Epithelial cell of esophagus (primary cell): ENCODE measurements around the gene CC2D2A.
A peak's percentile ranks its signal among the peaks of the same experiment; 100 is the strongest.

Source experiments
- DNase-seq: peaks from one replicate; pipeline ENCODE4 v3.0.0; 2010; ENCODE audit warnings: low read depth
- H3K4me3 ChIP-seq: 2 replicates; pipeline ENCODE4 v1.5.1; 2011; ENCODE audit warnings: mild to moderate bottlenecking, low read length, control low read depth
- TF ChIP-seq, protein P1 (sequence below): IDR thresholded peaks from 2 replicates; pipeline ENCODE4 v1.5.1; 2011; ENCODE audit warnings: low read depth, mild to moderate bottlenecking, low read length, control low read depth, inconsistent platforms; ENCODE audit not compliant: insufficient read depth; ENCODE audit errors: missing control alignments

The CC2D2A gene

DNA sequence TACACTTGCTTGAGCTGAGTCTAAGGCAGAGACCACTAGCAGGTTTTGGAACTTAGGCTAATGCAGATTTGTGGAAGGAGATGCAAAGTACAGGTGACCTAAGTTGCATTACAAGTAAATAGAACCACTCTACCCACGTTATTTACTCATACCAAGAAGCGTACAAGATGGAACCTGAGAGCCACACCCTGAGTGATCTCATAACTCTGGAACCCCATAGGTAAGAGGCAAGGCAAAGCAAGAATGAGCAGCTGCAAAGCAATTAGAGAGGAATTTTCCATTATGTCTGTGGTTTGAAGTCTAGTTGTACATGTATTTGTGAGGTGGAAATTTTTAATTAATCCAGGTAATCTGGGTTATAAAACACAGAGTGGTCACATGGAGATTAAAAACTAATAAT lies 55.4 kb downstream of the CC2D2A start:
- TF ChIP-seq, protein P1, sequence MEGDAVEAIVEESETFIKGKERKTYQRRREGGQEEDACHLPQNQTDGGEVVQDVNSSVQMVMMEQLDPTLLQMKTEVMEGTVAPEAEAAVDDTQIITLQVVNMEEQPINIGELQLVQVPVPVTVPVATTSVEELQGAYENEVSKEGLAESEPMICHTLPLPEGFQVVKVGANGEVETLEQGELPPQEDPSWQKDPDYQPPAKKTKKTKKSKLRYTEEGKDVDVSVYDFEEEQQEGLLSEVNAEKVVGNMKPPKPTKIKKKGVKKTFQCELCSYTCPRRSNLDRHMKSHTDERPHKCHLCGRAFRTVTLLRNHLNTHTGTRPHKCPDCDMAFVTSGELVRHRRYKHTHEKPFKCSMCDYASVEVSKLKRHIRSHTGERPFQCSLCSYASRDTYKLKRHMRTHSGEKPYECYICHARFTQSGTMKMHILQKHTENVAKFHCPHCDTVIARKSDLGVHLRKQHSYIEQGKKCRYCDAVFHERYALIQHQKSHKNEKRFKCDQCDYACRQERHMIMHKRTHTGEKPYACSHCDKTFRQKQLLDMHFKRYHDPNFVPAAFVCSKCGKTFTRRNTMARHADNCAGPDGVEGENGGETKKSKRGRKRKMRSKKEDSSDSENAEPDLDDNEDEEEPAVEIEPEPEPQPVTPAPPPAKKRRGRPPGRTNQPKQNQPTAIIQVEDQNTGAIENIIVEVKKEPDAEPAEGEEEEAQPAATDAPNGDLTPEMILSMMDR, result no peak
- peak; percentile 97 for DNase-seq
- H3K4me3 ChIP-seq, result no peak overlapping the region

DNA sequence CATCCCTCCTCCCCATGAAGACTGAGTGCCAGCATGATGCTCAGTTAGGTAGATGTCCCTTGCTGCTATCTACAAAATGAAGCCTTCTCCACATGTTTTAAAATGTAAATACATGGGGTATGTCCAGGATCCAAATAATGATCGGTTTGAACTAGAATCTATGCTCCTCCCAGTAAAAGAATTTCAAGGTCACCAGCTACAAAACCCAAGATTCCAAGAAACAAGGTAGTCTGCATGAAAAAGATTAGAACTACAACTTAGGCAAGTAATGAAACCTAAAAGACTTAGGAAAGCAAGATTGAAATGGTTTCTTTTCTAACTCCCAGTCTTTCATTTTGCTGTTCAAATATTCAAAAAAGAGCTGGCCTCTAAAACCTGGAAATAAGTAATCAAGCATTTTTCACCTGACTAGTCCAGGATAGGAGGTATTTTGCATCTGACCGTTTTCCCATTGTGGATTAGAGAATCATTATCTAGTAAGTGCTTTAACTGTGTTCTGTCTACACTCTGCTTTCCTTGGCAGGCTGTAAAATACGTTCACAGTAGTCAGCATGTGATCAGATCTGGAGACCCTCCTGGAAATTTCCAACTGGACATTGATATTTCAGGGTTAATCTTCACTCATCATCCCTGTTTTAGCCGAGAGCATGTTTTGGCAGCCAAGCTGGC lies 57.4 kb downstream of the CC2D2A start:
- no peak for DNase-seq
- TF ChIP-seq, protein P1, result no peak
- H3K4me3 ChIP-seq, result no peak overlapping the region

DNA sequence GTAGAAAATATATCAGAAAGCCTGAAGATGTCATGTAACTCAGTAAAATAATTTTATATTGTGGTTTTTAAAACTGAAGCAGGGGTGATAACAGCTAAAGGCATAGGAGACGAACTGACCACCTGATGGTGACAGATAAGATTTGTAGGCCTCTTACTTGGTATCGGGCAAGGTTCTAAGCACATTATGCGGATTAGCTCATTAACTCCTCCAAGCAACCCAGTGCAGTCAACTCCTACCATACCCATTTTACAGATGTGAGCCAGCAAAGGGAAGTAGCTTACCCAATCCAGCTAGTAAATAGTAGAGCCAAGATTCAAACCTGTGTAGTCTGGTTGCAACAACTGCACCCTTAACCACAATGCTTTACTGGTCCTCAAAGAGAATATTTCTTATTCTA lies 62.1 kb downstream of the CC2D2A start:
- H3K4me3 ChIP-seq, result no peak overlapping the region
- DNase-seq, result no peak
- TF ChIP-seq, protein P1, result no peak

DNA sequence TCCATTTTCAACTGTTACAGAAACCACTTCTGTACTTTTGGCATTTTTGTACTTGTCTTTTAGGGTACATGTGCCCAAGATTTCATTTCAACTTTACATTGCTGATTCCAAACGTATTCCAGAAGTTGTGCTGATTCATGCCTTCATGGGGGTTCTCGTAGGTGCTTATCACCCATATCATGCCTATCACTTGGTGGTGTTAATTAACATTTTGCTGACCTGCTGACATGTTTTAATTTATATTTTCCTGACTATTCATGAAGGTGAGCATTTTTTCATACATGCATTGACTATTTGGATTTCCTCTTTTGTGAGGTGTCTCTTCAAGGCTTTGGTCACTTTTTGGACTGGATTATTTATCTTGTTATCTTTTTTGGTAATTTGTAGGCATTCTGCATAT lies 64.1 kb downstream of the CC2D2A start:
- TF ChIP-seq, protein P1, result no peak
- no peak overlapping the region for H3K4me3 ChIP-seq
- no peak for DNase-seq

DNA sequence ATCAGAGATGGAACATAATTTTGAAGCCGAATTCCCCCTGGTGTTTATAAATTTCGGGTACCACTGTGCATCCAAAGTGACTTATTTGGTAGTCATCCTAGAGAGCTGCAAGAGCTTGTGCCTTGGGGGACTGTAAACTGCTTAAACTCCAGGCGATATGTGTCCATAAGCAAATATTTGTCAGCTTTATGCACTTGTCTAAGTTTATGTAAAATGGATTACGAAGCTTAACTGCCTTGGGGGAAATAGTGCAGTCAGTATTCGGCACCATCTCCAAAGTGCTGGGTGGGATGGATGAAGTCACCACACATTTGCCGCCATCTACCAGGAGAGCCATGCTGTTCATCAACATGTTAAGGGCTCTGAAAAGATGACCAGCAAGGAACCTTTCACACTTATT lies 65.9 kb downstream of the CC2D2A start:
- no peak overlapping the region for H3K4me3 ChIP-seq
- no peak for DNase-seq

DNA sequence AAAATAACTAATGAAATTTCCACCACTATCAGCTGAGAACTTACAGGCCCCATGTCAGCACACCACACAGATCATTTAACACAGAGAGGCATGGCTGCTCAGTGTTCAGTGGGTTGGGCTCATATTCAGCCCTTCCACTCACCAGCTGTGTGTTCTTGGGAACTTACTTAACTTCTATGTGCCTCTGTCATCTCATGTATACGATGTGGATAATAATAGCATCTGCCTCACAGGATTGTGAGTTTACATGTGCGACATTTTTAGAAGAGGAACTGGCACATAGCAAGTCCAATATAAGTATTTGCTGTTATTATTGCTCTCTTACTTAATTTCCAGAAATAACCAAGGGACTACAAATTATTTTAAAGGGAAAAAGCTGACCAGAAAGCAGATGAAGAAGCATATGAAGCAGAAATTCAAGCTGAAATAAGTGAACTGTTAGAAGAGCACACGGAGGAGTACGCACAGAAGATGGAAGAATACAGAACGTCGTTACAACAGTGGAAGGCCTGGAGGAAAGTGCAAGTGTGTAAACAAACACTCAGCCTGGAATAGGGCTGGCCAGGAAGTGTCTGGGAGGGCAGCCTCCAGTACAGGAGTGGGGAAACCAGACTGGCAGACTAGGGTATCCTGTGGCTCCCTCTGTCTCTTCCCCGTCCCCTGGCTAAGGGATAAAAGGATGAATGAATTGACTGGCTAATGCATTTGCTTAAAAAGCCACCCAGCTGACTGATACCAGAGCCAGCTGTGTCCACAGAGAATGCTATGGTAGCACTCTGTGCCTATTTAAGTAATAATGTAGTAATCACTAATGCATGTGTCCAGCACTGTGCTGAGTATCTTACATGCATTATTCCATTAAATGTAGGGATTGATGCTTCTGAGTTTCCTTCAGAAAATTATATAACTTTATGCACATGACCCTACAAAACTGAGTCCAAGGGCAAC lies 67.1 kb downstream of the CC2D2A start:
- no peak for DNase-seq
- no peak overlapping the region for H3K4me3 ChIP-seq
- TF ChIP-seq, protein P1, result no peak

More for the DNA sequence above, 65.9 kb downstream of the CC2D2A start:
- TF ChIP-seq, protein P1, result no peak
